K562 (cell line): Measurements from ENCODE around the gene KHSRP. TPM values are rescaled to one million over a fixed set of nuclear protein-coding genes. Genes with fewer than 3 reads are reported as not detected.
A peak's percentile ranks its signal among the peaks of the same experiment; 100 is the strongest.

Experiments
- ARNT ChIP-seq, 2 experiments: fragments of 450-650 bp; IDR thresholded peaks; 2 replicates each; pipeline ENCODE4 v1.6.1; 2016; ENCODE audit warnings: mild to moderate bottlenecking in 1 of 2
- ATF4 ChIP-seq: fragments of 450-650 bp; formaldehyde crosslinking; IDR thresholded peaks from 2 replicates; pipeline ENCODE4 v1.4.0; 2022; ENCODE audit warnings: mild to moderate bottlenecking, moderate library complexity
- FOXA3 ChIP-seq, 2 experiments: fragments of 450-650 bp in 1 of 2; sonication (generic) in 1 of 2; formaldehyde crosslinking; IDR thresholded peaks in 1 of 2; conservative IDR thresholded peaks in 1 of 2; 2 replicates each; pipeline versions ENCODE4 v1.4.0 to v1.8.0; 2020 to 2022; ENCODE audit warnings: mild to moderate bottlenecking in 2 of 2, missing genetic modification reagents in 1 of 2
- GABPA ChIP-seq: fragments of 200-800 bp; sonication (Bioruptor generic); conservative IDR thresholded peaks from 2 replicates; pipeline ENCODE4 v1.6.1; 2016; ENCODE audit warnings: low read depth, missing genetic modification characterization, missing compliant biosample characterization
- HCFC1 ChIP-seq: IDR thresholded peaks from 2 replicates; pipeline ENCODE4 v1.6.1; 2012; ENCODE audit warnings: low read depth, low read length, improper control_type of control experiment
- HINFP ChIP-seq: fragments of 450-650 bp; conservative IDR thresholded peaks from 2 replicates; pipeline ENCODE4 v1.6.1; 2016; ENCODE audit warnings: missing genetic modification characterization, low read depth, mild to moderate bottlenecking, control low read depth, missing compliant biosample characterization
- HMG20B ChIP-seq: fragments of 250-450 bp; sonication (Bioruptor Pico); IDR thresholded peaks from 2 replicates; pipeline ENCODE4 v1.5.0; 2021; ENCODE audit warnings: mild to moderate bottlenecking
- RCOR1 ChIP-seq, 2 experiments: IDR thresholded peaks; 2 replicates each; pipeline ENCODE4 v1.6.1; 2012; ENCODE audit warnings: low read depth in 2 of 2, low read length in 2 of 2, borderline replicate concordance in 1 of 2, improper control_type of control experiment in 1 of 2
- SIX5 ChIP-seq, 2 experiments: IDR thresholded peaks; 2 replicates each; pipeline ENCODE4 v1.6.1; 2011; ENCODE audit warnings: low read length in 2 of 2, borderline replicate concordance in 1 of 2, low read depth in 1 of 2, mild to moderate bottlenecking in 1 of 2, moderate library complexity in 1 of 2; ENCODE audit not compliant: insufficient read depth in 1 of 2
- THRA ChIP-seq: fragments of 450-650 bp; IDR thresholded peaks from 2 replicates; pipeline ENCODE4 v1.6.1; 2017; ENCODE audit warnings: mild to moderate bottlenecking, moderate library complexity
- ZBTB8A ChIP-seq: fragments of 450-650 bp; IDR thresholded peaks from 2 replicates; pipeline ENCODE4 v1.6.1; 2018; ENCODE audit warnings: mild to moderate bottlenecking, moderate library complexity; ENCODE audit not compliant: partially characterized antibody
- ZFP30 ChIP-seq: fragments of 250-450 bp; sonication (Bioruptor Pico); IDR thresholded peaks from 2 replicates; pipeline ENCODE4 v1.8.0; 2022; ENCODE audit warnings: moderate library complexity, mild to moderate bottlenecking, inconsistent platforms, borderline replicate concordance
- ZNF124 ChIP-seq: sonication (generic); formaldehyde crosslinking; IDR thresholded peaks from 2 replicates; pipeline ENCODE4 v1.8.1; 2022; ENCODE audit warnings: missing genetic modification reagents
- ZNF407 ChIP-seq: fragments of 450-650 bp; IDR thresholded peaks from 2 replicates; pipeline ENCODE4 v1.6.1; 2016; ENCODE audit warnings: low read depth
- ZNF668 ChIP-seq: fragments of 250-450 bp; sonication (Bioruptor Pico); IDR thresholded peaks from 2 replicates; pipeline ENCODE4 v1.8.0; 2022; ENCODE audit warnings: mild to moderate bottlenecking, inconsistent platforms
- polyA plus RNA-seq, 8 experiments: library from polyadenylated mRNA; depleted of rRNA in 4 of 8; stranded (reverse) in 5 of 8; unstranded in 3 of 8; fragments of >200 nt; fragmentation: Nextera tagmentation in 2 of 8; fragmentation: Illumina TruSeq in 1 of 8; extraction: Ambion mirVana in 2 of 8; extraction: Trizol in 1 of 8; gene quantifications; 2 replicates each; pipeline versions ENCODE4 v1.2.1 to v1.2.3, GENCODE V29; 2011 to 2014; ENCODE audit warnings: inconsistent platforms in 1 of 8, missing spikeins in 1 of 8
- total RNA-seq, 7 experiments: library from RNA; depleted of rRNA in 6 of 7; stranded (reverse); fragments of >200 nt in 6 of 7; fragmentation: Illumina TruSeq in 2 of 7; extraction: Trizol in 2 of 7; gene quantifications; 2 replicates each; pipeline versions ENCODE4 v1.2.1 to v1.2.3, GENCODE V29; 2011 to 2021; ENCODE audit warnings: low replicate concordance in 1 of 7

The KHSRP gene
- total and polyA plus RNA-seq, 9 of the 15 experiments (the other 6 are each of a cell fraction or from before 2014, with no cell fraction given) = 4.2 to 564 (median 139) TPM

GRCh38 chr19:6372594-6373095 is 52.0 kb downstream of the KHSRP start, which contains the start of gene ALKBH7 (continued):
- TF ChIP-seq ATF4 (CRISPR knock-in tag) (no peak), HMG20B (CRISPR knock-in tag) (no peak), FOXA3 (CRISPR knock-in tag; conservative IDR thresholded peaks at IDR 0.05 in 1 of 2, IDR thresholded peaks at IDR 0.05 in 1 of 2) (no peak), GABPA (tag) (peak; percentile 58), ARNT (IDR thresholded peaks at IDR 0.05) (no peak), RCOR1 (IDR thresholded peaks at IDR 0.05; ENCODE audit: borderline replicate concordance in 1 of 2, low read depth in 2 of 2, low read length in 2 of 2) (no peak), THRA (no peak), ZBTB8A (no peak), ZNF124 (CRISPR knock-in tag) (no peak), ZNF407 (no peak), SIX5 (IDR thresholded peaks at IDR 0.05; ENCODE audit: borderline replicate concordance in 1 of 2, insufficient read depth in 1 of 2, low read depth in 1 of 2, low read length in 2 of 2) (no peak), HINFP (tag) (peak; percentile 67), ZNF668 (CRISPR knock-in tag) (no peak), HCFC1 (0 out of 2 replicates have a peak, but pooled peaks have one; percentile 1), ZFP30 (CRISPR knock-in tag) (no peak)
